ENCODE measurements around the gene HOXC6. TPM values are rescaled to one million over a fixed set of nuclear protein-coding genes. Genes with fewer than 3 reads are reported as not detected.

The HOXC6 gene
- total RNA-seq, 1 donor, result 7.2 TPM

DNA sequence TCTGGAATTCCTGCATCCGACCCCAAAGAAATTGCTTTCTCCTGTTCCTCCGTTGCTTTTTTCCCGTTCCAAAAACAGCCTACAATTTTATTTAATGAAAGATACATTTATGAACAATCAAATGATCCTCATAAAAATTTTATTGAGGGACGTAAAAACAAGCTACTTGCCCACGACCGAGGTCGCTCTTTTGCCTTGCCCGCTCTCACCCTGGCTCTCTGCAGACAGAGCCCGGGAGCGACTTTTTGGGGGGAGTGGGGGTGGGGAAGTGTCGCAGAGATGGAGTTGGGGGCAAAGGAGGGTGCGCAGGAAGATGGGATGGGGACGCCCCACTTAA is 29.4 kb upstream of the HOXC6 start:
- H3K4me3 ChIP-seq (ENCODE audit: insufficient read depth, low read length), result peak overlapping the region; percentile 93
- peaks cover 6% of the 10 kb centered on the region for H4K20me1 ChIP-seq (ENCODE audit: insufficient read depth, low read length)
- H3K27ac ChIP-seq (ENCODE audit: low read depth, low read length), result no peak overlapping the region
- peak overlapping the region; percentile 88 for H3K4me2 ChIP-seq (ENCODE audit: insufficient read depth, low read length)
- no peaks in the 10 kb centered on the region for H3K9me3 ChIP-seq (ENCODE audit: low read depth, low read length)
- peaks cover 10% of the 10 kb centered on the region for H3K36me3 ChIP-seq (ENCODE audit: insufficient read depth, low read length)
- peaks cover 93% of the 10 kb centered on the region for H3K79me2 ChIP-seq (ENCODE audit: insufficient read depth, low read length)
- peak; percentile 62 for DNase-seq (ENCODE audit: insufficient read length, low spot score, missing footprints)
- no peaks in the 10 kb centered on the region for H3K27me3 ChIP-seq (ENCODE audit: insufficient read depth, low read length)
- peaks cover 47% of the 10 kb centered on the region for H3K4me1 ChIP-seq (ENCODE audit: insufficient read depth, low read length)
- H2AFZ ChIP-seq (ENCODE audit: low read length), result no peak overlapping the region
- peak; percentile 9 for TF ChIP-seq CTCF (IDR thresholded peaks at IDR 0.05; ENCODE audit: extremely low read depth, low read depth, low read length)

- Histone ChIP-seq H2AFZ (ENCODE audit: low read length) (peak overlapping the region; percentile 91), H4K20me1 (ENCODE audit: insufficient read depth, low read length) (peaks cover 6% of the 10 kb centered on the region), H3K36me3 (ENCODE audit: insufficient read depth, low read length) (peaks cover 10% of the 10 kb centered on the region), H3K4me1 (ENCODE audit: insufficient read depth, low read length) (peaks cover 44% of the 10 kb centered on the region), H3K4me3 (ENCODE audit: insufficient read depth, low read length) (peak overlapping the region; percentile 93), H3K27ac (ENCODE audit: low read depth, low read length) (peak overlapping the region; percentile 87), H3K4me2 (ENCODE audit: insufficient read depth, low read length) (peak overlapping the region; percentile 88), H3K9me3 (ENCODE audit: low read depth, low read length) (no peaks in the 10 kb centered on the region), H3K79me2 (ENCODE audit: insufficient read depth, low read length) (peaks cover 88% of the 10 kb centered on the region), H3K27me3 (ENCODE audit: insufficient read depth, low read length) (no peaks in the 10 kb centered on the region)
- no peak for TF ChIP-seq CTCF (IDR thresholded peaks at IDR 0.05; ENCODE audit: extremely low read depth, low read depth, low read length)
- peak; percentile 98 for DNase-seq (ENCODE audit: insufficient read length, low spot score, missing footprints)
Observed at GRCh38 chr12:53999559-54000115, 28.6 kb upstream of the HOXC6 start.

DNA sequence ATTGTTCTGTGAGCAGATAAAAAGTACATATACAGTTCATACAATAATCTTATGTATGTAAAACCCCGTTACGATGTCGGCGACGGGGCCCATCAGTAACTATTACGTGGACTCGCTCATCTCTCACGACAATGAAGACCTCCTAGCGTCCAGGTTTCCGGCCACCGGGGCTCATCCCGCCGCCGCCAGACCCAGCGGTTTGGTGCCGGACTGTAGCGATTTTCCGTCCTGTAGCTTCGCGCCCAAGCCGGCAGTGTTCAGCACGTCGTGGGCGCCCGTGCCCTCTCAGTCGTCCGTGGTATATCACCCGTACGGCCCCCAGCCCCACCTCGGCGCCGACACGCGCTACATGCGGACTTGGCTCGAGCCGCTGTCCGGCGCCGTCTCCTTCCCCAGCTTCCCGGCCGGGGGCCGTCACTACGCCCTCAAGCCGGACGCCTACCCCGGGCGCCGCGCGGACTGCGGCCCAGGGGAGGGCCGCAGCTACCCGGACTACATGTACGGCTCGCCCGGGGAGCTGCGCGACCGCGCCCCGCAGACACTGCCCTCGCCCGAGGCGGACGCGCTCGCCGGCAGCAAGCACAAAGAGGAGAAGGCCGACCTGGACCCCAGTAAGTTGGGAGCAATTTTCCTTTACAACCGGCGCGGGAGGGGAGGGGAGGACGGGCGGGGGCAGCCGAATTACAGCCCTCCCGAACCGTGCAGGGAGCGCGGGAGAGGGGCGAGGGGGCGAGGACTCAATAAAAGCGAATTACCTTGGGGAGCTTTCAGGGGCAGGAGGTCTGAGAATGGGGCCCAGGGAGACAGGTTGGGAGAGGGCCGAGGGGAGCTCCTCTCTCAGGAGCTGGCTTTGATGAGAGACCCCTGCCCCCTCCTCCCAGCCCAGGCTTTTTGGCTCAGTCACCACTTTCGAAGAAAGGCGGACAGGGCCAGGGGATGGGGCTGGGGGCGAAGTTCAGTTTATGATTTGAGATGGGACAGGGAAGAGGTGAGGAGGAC is 27.8 kb upstream of the HOXC6 start, which contains the start of gene HOXC9:
TSS of gene HOXC9 (plus strand) at position 46 of the 999 bp plus-strand sequence. CDS start at position 74, 28 bp downstream.
- no peaks in the 10 kb centered on the region for H3K27me3 ChIP-seq (ENCODE audit: insufficient read depth, low read length)
- peaks cover 10% of the 10 kb centered on the region for H3K36me3 ChIP-seq (ENCODE audit: insufficient read depth, low read length)
- peaks cover 44% of the 10 kb centered on the region for H3K4me1 ChIP-seq (ENCODE audit: insufficient read depth, low read length)
- H3K4me2 ChIP-seq (ENCODE audit: insufficient read depth, low read length), result peak within 1 kb of the TSS; percentile 88
- no peaks in the 10 kb centered on the region for H3K9me3 ChIP-seq (ENCODE audit: low read depth, low read length)
- no peak for TF ChIP-seq CTCF (IDR thresholded peaks at IDR 0.05; ENCODE audit: extremely low read depth, low read depth, low read length)
- H3K4me3 ChIP-seq (ENCODE audit: insufficient read depth, low read length), result peak within 1 kb of the TSS; percentile 93
- H4K20me1 ChIP-seq (ENCODE audit: insufficient read depth, low read length), result peaks cover 6% of the 10 kb centered on the region
- peak within 1 kb of the TSS; percentile 91 for H2AFZ ChIP-seq (ENCODE audit: low read length)
- H3K27ac ChIP-seq (ENCODE audit: low read depth, low read length), result peak within 1 kb of the TSS; percentile 87
- peak; percentile 92 for DNase-seq (ENCODE audit: insufficient read length, low spot score, missing footprints)
- peaks cover 84% of the 10 kb centered on the region for H3K79me2 ChIP-seq (ENCODE audit: insufficient read depth, low read length)
